HepG2 (cell line): ENCODE data around the gene HMG20B. TPM values are rescaled to one million over a fixed set of nuclear protein-coding genes. Genes with fewer than 3 reads are reported as not detected.

Source experiments
- CENPT ChIP-seq: sonication (generic); formaldehyde crosslinking; IDR thresholded peaks from 2 replicates; pipeline ENCODE4 v1.8.0; 2022; ENCODE audit warnings: low read depth, mild to moderate bottlenecking, moderate library complexity, missing genetic modification reagents
- CENPX ChIP-seq: sonication (generic); formaldehyde crosslinking; IDR thresholded peaks from 2 replicates; pipeline ENCODE4 v1.9.0; 2021; ENCODE audit warnings: mild to moderate bottlenecking, missing genetic modification reagents, moderate library complexity
- CTCF ChIP-seq: sonication (generic); formaldehyde crosslinking; IDR thresholded peaks from 2 replicates; pipeline ENCODE4 v1.5.0; 2020; ENCODE audit warnings: mild to moderate bottlenecking, missing genetic modification reagents, moderate library complexity
- FOXC1 ChIP-seq: sonication (generic); formaldehyde crosslinking; IDR thresholded peaks from 2 replicates; pipeline ENCODE4 v1.8.0; 2022; ENCODE audit warnings: mild to moderate bottlenecking, missing genetic modification reagents, borderline replicate concordance
- GZF1 ChIP-seq: sonication (generic); formaldehyde crosslinking; IDR thresholded peaks from 2 replicates; pipeline ENCODE4 v1.5.1; 2020; ENCODE audit warnings: mild to moderate bottlenecking, missing genetic modification reagents
- HNRNPLL ChIP-seq: fragments of 200-400 bp; formaldehyde crosslinking; IDR thresholded peaks from 2 replicates; pipeline ENCODE4 v1.6.1; 2017; ENCODE audit warnings: mild to moderate bottlenecking, low read depth, low read length; ENCODE audit not compliant: poor library complexity, severe bottlenecking
- MAFK ChIP-seq, 2 experiments: IDR thresholded peaks in 1 of 2; conservative IDR thresholded peaks in 1 of 2; 2 replicates each; pipeline ENCODE4 v1.6.1; 2011; ENCODE audit warnings: improper control_type of control experiment in 2 of 2, low read length in 2 of 2
- NFIC ChIP-seq: IDR thresholded peaks from 2 replicates; pipeline ENCODE4 v1.6.1; 2012; ENCODE audit warnings: mild to moderate bottlenecking, low read length, inconsistent platforms
- PCBP1 ChIP-seq: fragments of 200-400 bp; formaldehyde crosslinking; IDR thresholded peaks from 2 replicates; pipeline ENCODE4 v1.6.1; 2017; ENCODE audit warnings: mild to moderate bottlenecking, low read depth, low read length, borderline replicate concordance
- POLR2AphosphoS2 ChIP-seq: IDR thresholded peaks from 2 replicates; pipeline ENCODE4 v1.6.1; 2011; ENCODE audit warnings: low read depth, low read length, improper control_type of control experiment
- SYNCRIP ChIP-seq: fragments of 200-400 bp; formaldehyde crosslinking; IDR thresholded peaks from 2 replicates; pipeline ENCODE4 v1.6.1; 2018; ENCODE audit warnings: mild to moderate bottlenecking, low read depth, low read length; ENCODE audit not compliant: insufficient read depth
- TFDP1 ChIP-seq: IDR thresholded peaks from 2 replicates; pipeline ENCODE4 v1.6.1; 2016; ENCODE audit warnings: missing compliant biosample characterization, missing genetic modification reagents, borderline replicate concordance
- THAP7 ChIP-seq: sonication (generic); formaldehyde crosslinking; IDR thresholded peaks from 2 replicates; pipeline ENCODE4 v1.8.1; 2023; ENCODE audit warnings: mild to moderate bottlenecking, missing genetic modification reagents
- YEATS4 ChIP-seq: sonication (generic); formaldehyde crosslinking; IDR thresholded peaks from 2 replicates; pipeline ENCODE4 v1.4.0; 2020; ENCODE audit warnings: missing genetic modification reagents, borderline replicate concordance
- ZFAT ChIP-seq: sonication (generic); formaldehyde crosslinking; conservative IDR thresholded peaks from 2 replicates; pipeline ENCODE4 v1.8.1; 2023; ENCODE audit warnings: missing genetic modification reagents, inconsistent platforms
- ZFX ChIP-seq: sonication (generic); formaldehyde crosslinking; IDR thresholded peaks from 2 replicates; pipeline ENCODE4 v1.4.0; 2020; ENCODE audit warnings: mild to moderate bottlenecking, low read depth, missing genetic modification reagents, moderate library complexity
- ZNF296 ChIP-seq: sonication (generic); formaldehyde crosslinking; conservative IDR thresholded peaks from 2 replicates; pipeline ENCODE4 v1.5.0; 2020; ENCODE audit warnings: mild to moderate bottlenecking, missing genetic modification reagents
- ZNF414 ChIP-seq: sonication (generic); formaldehyde crosslinking; IDR thresholded peaks from 2 replicates; pipeline ENCODE4 v1.5.0; 2020; ENCODE audit warnings: missing genetic modification reagents
- ZNF570 ChIP-seq: sonication (generic); formaldehyde crosslinking; IDR thresholded peaks from 2 replicates; pipeline ENCODE4 v1.4.0; 2020; ENCODE audit warnings: mild to moderate bottlenecking, missing genetic modification reagents, borderline replicate concordance
- ZNF678 ChIP-seq: sonication (generic); formaldehyde crosslinking; IDR thresholded peaks from 2 replicates; pipeline ENCODE4 v1.4.0; 2020; ENCODE audit warnings: mild to moderate bottlenecking, missing genetic modification reagents
- ZNF7 ChIP-seq: IDR thresholded peaks from 2 replicates; pipeline ENCODE4 v1.6.1; 2016; ENCODE audit warnings: missing biosample characterization, missing genetic modification reagents
- polyA plus RNA-seq, 8 experiments: library from polyadenylated mRNA; depleted of rRNA in 3 of 8; stranded (reverse) in 7 of 8; unstranded in 1 of 8; fragments of >200 nt; fragmentation: Illumina TruSeq in 4 of 8; extraction: Trizol in 4 of 8; gene quantifications; 2 replicates each; pipeline versions ENCODE4 v1.2.1 to v1.2.3, GENCODE V29; 2011 to 2016; ENCODE audit warnings: low read depth in 4 of 8, missing spikeins in 1 of 8, mixed read lengths in 1 of 8; ENCODE audit not compliant: insufficient read depth in 1 of 8
- total RNA-seq, 5 experiments: library from RNA; depleted of rRNA; stranded (reverse); fragments of >200 nt; fragmentation: Illumina TruSeq; extraction: Trizol; gene quantifications; 2 replicates each; pipeline ENCODE4 v1.2.3, GENCODE V29; 2016; ENCODE audit warnings: low read depth in 1 of 5
- TF ChIP-seq, protein P1 (sequence below): IDR thresholded peaks from 2 replicates; pipeline ENCODE4 v1.6.1; 2016; ENCODE audit warnings: missing compliant biosample characterization, missing genetic modification reagents, borderline replicate concordance
- TF ChIP-seq, protein P2 (sequence below): IDR thresholded peaks from 2 replicates; pipeline ENCODE4 v1.6.1; 2016; ENCODE audit warnings: missing biosample characterization, missing genetic modification reagents, low read depth

The HMG20B gene
- total and polyA plus RNA-seq, 2 of the 13 experiments (the other 11 are each of a cell fraction or from before 2014, with no cell fraction given), result 23.9 to 29.2 TPM

DNA sequence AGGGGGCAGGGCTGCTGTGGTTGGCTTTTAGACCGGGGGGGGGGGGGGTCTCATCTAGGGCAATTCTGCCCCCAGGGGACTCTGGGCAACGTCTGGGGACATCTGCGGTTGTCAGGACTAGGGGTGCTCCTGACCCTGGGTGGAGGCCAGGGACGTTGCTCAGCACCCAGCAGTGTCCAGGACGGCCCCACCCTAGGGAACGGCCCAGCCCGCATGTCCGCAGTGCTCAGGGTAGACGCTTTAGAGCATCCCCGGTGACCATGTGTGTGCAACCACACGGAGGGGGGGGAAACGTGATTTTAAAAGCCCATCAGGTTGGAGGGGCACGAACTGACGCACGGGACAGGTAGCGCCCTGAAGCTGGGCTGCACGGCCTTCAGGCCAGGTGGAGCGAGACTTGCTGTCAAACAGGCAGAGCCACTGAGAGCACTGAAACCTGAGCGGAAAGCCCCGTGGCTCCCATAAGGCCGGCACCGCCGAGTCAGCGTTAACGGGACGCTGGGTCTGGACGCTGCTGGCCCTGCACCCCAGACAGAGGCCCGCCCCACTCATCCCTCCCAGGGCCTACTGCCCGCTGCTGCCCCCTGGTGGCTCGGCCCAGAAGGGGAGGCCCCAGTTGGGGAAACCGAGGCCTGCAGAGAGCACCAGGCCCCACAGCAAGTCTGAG is 45.5 kb downstream of the HMG20B start (continued):
- TF ChIP-seq GZF1 (CRISPR knock-in tag), result no peak
- TF ChIP-seq ZFAT (CRISPR knock-in tag), result no peak
- no peak for TF ChIP-seq POLR2AphosphoS2
- TF ChIP-seq PCBP1, result no peak
- TF ChIP-seq CENPT (CRISPR knock-in tag), result no peak
- no peak for TF ChIP-seq ZNF7 (CRISPR knock-in tag)
- TF ChIP-seq ZNF414, result no peak
- TF ChIP-seq HNRNPLL, result no peak
- no peak for TF ChIP-seq ZNF296 (CRISPR knock-in tag)
- TF ChIP-seq NFIC, result no peak
- no peak for TF ChIP-seq CENPX (CRISPR knock-in tag)
- no peak for TF ChIP-seq THAP7 (CRISPR knock-in tag)
- no peak for TF ChIP-seq FOXC1 (CRISPR knock-in tag)
- TF ChIP-seq TFDP1 (CRISPR knock-in tag), result no peak
- no peak for TF ChIP-seq SYNCRIP
- no peak for TF ChIP-seq YEATS4 (CRISPR knock-in tag)
- no peak for TF ChIP-seq ZNF678 (CRISPR knock-in tag)
- TF ChIP-seq CTCF, result peak; percentile 89
- TF ChIP-seq MAFK (conservative IDR thresholded peaks at IDR 0.05 in 1 of 2, IDR thresholded peaks at IDR 0.05 in 1 of 2; ENCODE audit: low read length in 2 of 2), result peak; percentile 95
- 0 out of 2 replicates have a peak, but pooled peaks have one; percentile 33 for TF ChIP-seq ZFX (CRISPR knock-in tag)
- TF ChIP-seq, protein P1, sequence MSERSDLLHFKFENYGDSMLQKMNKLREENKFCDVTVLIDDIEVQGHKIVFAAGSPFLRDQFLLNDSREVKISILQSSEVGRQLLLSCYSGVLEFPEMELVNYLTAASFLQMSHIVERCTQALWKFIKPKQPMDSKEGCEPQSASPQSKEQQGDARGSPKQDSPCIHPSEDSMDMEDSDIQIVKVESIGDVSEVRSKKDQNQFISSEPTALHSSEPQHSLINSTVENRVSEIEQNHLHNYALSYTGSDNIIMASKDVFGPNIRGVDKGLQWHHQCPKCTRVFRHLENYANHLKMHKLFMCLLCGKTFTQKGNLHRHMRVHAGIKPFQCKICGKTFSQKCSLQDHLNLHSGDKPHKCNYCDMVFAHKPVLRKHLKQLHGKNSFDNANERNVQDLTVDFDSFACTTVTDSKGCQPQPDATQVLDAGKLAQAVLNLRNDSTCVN, result no peak
- TF ChIP-seq ZNF570, result no peak
- TF ChIP-seq, protein P2, sequence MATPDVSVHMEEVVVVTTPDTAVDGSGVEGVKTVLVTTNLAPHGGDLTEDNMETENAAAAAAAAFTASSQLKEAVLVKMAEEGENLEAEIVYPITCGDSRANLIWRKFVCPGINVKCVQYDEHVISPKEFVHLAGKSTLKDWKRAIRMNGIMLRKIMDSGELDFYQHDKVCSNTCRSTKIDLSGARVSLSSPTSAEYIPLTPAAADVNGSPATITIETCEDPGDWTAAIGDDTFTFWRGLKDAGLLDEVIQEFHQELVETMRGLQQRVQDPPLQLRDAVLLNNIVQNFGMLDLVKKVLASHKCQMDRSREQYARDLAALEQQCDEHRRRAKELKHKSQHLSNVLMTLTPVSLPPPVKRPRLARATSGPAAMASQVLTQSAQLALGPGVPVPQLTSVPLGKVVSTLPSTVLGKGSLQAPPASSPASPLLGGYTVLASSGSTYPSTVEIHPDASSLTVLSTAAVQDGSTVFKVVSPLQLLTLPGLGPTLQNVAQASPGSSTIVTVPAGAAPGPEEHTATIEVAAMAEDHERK (CRISPR knock-in tag), result no peak
